Cerebellar cortex (tissue), 1 donor: ENCODE data around the gene NUP107.
A peak's percentile ranks its signal among the peaks of the same experiment; 100 is the strongest.
"Not testable (repeated sequence)": the region's sequence is repeated elsewhere in the genome, so short reads cannot be mapped to it uniquely, and the experiment has no call there.

ENCODE experiments used
- DNase-seq: peaks from one replicate; pipeline ENCODE4 v3.0.0-alpha.2; 2015; ENCODE audit warnings: low spot score

The NUP107 gene

DNA sequence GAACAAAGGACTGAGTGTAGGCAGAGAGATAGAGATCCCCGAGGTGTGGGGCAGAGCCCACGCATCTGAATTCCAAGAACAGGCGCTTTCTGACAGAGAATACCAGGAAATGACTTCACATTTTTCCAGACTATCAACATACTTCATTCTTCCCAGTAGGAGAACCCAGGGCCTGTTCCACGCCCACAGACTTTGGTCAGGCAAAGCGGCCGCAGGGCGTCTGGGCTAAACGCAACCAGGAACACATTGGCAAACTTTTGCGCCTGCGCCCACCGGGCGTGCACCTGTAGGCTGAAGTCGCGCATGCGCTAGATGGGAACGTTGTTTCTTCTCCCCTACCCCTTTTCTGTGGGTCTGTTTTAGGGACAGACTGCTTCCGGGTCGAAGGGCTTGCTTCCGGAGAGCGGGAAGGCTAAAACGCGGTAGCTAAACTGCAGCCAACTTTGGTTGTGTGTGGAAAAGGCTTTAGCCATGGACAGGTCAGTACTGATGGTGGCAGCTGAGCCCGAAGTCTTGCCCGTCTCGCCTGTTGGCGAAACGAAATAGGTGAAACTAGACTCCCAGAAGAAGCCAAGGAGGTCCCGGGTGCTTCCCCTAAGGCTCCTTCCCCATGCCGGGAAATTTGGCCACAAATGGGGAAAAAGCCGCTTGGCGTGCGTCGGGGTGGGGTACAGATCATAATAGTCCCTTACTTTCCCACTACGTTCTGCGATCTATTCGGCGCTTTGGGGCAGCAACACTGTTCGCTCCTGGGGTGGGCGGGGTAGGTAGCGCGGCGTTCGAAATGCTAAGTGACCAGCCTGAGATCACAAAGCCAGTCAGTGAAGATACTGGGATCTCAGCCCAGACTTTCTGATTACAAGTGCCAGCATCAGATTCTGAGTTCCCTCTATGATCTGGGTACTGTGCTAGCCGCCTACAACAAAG, at the start of gene NUP107:
Gene NUP107, plus strand, starts transcription at position 384 of the 927 bp plus-strand sequence. Its CDS starts 88 bp downstream, at position 472.
- peak; percentile 98 for DNase-seq

DNA sequence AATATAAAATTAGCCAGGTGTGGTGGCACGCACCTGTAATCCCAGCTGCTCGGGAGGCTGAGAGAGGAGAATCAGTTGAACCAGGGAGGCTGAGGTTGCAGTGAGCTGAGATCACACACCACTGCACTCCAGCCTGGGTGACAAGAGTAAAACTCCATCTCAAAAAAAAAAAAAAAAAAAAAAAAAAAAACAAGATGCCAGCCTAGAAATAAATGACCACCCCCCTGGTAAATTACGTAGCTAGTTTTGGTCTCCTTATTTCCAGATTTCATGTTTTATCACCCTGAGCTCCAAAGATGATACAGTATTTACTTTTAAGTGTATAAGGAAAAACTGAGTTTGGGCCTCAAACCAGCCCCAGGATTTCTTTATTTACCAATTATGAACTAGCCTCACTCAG, 49.3 kb upstream of the NUP107 start:
- DNase-seq: not testable (repeated sequence)

DNA sequence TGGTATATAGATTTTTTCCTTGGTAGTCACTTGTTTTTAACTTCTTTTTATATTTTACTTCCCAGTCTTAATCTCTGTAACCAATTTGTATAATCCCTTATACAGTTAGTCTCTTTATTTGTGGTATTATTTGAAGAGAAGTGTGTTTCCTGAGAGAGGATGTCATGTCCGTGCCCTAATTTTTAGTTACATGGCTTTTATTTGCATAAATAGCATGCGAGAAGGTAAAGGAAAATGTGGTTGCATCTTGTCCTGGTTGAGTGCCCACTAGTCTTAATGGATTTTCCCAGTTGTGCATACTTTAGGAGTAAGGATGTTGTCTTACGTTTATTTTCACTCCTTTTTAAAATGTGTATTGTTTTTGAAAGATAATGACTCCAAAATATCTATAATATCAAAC, 48.6 kb upstream of the NUP107 start:
- no peak for DNase-seq

DNA sequence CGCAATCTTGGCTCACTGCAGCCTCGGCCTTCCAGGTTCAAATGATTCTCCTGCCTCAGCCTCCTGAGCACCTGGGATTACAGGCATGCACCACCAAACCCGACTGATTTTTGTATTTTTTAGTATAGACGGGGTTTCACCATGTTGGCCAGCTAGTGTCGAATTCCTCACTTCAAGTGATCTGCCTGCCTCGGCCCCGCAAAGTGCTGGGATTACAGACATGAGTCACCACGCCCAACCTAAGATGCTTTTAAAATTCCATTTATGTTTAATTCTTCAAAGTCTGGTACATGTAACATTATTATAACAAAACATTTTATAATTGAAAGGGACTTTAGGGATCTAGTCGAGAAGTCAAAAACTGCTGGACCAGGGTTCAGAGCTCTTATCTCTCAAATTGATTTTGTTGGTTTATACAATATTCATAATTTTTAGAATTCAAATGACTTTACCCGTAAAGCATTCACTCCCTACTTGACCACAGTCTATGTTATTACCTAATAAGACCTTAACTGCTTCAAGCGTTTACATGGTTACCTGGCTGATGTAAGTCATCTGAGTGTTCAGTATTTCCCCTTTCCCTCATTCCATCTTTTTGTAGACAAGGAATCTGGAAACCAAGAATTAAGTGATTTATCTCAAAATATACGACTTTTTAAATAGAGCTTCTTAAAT, 47.9 kb upstream of the NUP107 start:
- no peak for DNase-seq

DNA sequence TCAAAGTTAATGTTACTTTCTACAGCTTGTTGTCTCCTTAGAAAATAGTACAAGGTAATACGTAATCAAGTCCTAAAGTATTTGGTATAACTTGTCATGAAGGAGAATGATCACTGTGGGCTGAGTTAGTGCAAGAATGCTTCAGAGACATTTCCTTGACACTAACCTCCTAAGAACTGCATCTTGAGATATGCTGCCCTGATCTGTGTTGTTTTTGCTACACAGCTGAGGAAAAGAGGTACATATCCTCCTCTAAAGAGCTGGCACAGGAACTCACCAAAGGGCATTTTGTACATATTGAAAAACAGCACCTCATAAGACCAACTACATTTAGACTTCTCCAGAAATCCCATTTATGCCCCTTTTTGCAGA, 47.4 kb upstream of the NUP107 start:
- no peak for DNase-seq

DNA sequence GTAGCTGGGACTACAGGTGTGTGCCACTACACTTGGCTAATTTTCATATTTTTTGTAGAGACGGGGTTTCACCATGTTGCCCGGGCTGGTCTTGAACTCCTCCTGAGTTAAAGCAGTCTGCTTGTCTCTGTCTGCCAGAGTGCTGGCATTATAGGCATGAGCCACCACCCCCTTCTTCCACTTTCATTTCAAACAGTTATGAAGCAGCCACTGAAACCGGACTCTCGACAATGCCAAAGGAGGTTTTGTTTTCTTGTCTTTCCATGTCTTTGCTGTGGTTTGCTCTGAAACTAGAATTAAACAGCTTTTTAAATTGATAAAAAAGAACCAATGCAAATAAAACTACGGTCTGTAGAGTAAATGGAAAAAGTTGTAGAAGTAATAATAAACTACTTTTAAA, 45.6 kb upstream of the NUP107 start:
- no peak for DNase-seq

DNA sequence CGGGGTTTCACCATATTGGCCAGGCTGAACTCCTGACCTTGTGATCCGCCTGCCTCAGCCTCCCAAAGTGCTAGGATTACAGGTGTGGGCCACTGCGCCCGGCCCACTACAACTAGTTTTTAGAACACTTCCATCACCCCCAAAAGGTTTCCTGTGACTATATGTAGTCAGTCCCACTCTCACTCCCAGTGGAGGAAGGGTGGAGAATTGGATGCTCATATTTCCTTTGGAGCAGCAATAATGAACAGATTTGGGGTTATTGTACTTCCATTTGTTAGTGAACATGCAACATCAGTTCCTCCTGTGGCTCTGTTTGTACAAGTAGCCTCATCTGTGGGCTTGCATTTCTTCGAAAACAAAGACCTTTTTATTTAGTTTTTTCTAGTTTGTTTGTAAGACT, 40.3 kb upstream of the NUP107 start:
- DNase-seq: no peak

DNA sequence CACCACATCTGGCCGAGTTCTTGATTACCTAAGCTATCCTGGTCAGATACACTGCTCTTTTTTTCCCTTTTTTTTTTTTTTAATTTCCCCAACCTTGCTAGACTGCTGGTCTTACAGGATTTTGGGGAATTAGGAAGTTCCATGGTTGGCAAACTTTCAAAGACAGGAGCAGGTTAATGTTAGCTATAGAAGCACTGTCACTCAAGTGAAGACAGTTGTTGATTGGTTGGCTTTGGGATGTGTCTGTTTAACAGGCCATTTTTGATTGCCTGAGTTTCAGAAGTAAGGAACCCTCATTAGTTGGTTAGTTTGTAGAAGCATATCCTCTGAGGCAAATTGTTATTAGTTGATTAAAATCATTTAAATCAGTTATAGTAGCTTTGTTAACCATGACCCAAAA, 39.3 kb upstream of the NUP107 start:
- DNase-seq: no peak

DNA sequence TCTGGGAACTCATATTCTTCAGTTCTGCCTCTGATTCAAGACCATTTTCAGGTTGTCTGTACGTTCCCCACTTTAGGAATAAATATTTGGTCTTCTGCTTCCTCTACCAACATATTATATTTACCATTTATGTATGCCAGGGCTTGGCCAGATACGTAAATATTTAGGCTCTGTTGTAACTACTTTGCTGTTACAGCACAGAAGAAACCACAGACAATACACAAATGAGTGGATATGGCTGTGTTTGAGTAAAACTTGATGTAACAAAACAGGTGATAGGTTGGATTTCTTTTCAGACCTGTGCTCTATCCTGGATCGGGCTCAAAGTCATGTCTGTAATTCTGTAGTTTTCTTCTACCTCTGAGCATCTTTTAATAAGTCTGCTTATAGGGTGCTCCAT, 38.6 kb upstream of the NUP107 start:
- DNase-seq: no peak

DNA sequence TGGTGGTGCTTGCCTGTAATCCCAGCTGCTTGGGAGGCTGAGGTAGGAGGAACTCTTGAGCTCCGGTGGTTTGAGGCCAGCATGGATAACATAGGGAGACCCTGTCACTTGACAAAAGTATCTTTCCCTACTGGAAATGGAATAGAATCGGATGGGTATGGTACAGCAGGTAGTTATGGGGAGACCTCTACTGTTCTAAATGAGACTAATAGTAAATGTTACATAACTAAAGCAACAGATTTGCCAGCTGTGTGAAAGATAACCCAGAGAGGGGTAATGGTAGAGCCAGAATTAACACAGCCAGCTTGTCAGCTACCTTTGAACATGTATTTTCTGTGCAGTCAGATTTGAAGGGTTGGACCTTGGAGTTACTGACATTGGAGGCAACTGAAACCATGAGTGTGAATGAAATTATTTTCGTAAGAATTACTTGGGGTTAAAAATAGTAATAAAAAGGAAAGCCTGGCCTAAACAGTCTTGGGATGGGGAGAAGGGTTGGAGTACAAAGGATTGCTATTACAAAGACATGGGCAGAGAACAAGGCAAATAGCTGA, 21.7 kb upstream of the NUP107 start:
- peak; percentile 12 for DNase-seq

DNA sequence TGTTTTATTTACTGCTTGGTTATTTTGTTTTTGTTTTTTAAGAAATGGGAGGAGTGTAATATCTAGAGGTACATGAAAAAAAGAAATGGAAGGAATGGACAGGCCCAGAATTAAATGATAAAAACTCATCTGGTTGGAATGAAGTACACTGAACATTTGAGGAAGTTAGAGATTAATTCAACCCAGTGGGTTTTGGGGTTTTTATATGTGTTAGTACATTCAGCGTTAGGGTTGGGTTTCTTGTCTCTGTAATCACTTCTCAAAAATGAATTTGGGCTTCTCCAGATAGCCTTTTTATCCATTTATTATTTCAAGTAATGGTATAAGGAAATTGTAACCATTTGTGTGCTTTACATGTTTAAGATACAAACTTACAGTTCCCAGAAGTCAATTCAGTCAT, 19.5 kb upstream of the NUP107 start:
- DNase-seq: no peak

DNA sequence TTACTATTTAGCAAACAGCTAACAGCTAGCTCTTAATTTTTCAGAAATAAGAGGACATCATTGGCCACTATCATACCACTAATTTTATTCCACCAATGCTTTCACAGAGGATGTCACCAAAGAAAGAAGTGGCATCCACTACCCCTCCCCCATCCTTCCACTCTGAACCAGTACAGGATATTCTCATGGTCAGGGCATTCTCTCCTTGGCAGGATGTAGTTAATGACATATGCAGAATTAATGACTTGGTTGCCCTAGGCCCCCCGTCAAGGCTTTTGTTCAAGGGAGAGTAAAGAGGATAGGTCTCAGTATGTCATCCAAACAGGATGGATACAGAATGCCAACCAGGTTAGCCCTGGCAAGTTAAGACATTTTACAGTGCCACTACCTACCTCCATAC, 18.9 kb upstream of the NUP107 start:
- no peak for DNase-seq

DNA sequence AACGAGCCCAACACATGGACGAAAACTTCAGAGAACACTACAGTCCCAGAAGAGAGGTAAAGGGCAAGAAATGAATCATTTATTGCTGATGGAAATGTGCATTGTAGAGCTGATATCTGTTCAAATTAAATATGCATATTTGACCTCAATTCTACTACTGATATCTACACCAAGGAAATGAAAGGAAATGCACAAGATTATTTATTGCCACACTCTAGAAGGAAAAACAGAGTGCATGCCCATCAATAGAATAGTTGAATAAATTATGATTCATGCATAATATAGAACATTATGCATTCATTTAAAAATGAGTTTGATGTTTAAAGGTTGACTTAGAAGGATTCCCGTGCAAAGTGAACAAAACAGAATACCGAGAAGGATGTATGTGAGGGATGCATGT, 15.6 kb upstream of the NUP107 start:
- DNase-seq: no peak

DNA sequence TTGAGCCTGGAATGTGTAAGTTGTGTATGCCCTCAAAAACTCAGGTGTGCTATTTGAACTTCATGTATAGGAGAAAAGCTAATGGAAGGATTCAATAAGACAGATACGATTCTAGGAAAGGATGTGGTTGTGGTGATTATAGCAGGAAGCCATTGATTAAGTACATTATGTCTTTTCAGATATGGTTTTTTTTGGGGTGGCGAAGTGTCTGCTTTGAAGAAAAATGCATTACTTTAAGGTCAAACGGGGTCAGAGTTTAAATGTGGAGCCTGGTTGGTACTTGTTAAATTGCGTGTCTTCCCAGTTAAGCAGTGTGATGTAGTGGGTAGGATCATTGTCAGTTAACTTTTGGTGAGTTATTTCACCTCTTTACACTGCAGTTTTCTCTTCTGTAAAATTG, 13.0 kb upstream of the NUP107 start:
- no peak for DNase-seq

DNA sequence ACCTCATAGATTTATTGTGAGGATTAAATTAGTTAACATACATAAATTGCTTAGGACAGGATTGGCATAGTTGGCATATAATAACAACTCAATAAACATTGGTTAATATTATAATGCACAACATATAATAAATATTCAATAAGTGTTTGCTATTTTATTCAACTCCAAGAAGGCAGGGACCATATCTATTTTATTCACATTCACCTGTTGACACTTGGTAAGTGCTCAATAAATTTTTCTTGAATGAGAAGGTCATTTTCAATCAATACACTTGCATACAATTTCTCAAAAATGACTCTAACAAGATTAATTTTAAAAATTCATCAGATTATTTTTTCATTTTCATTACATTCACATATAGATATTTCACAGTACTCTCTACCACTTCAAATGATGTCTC, 12.4 kb upstream of the NUP107 start:
- DNase-seq: no peak

DNA sequence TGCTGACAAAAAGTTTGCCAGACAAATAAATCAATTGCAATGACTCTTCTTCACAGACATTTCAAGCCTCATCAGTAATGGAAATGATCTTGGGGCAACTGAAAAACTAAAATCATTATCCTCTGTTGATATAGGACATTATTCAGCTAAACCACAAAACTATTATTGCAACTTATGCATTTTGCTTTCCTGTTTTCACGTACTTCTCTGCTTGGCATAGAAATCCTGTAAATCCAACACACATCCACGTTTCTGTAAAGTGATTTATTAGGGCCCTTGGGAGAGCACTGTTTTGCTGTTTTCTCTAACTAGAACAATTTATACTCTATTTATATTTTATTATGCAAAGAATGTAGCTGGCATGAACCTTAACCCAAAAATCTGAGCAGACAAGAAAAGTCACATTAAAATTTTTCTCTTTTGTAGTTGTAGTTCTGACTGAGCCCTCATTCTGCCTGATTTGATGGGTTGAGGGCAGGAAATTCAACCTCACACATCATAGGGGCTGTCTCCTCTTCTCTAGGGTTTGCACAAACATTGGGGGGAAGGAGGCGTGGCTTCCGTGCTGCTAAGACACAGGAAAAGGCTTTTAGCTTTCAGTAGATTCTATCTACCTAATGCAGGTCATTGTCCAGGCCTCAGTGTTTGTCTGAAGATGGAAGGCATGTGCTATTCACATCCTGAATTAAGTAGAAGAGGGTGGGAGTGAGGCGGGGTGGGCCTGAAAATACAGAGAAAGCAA, 11.5 kb upstream of the NUP107 start:
- DNase-seq: no peak

DNA sequence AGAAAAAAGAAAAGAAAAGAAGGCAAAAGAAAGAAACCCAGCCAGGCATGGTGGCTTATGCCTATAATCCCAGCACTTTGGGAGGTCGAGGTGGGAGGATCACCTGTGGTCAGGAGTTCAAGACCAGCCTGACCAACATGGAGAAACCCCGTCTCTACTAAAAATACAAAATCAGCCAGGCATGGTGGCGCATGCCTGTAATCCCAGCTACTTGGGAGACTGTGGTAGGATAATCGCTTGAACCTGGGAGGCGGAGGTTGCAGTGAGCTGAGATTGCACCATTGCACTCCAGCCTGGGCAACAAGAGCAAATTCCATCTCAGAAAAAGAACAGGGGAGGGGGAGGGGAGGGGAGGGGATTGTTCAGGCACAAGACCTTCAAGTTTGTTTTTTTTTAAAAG, 9.9 kb upstream of the NUP107 start:
- not testable (repeated sequence) for DNase-seq

DNA sequence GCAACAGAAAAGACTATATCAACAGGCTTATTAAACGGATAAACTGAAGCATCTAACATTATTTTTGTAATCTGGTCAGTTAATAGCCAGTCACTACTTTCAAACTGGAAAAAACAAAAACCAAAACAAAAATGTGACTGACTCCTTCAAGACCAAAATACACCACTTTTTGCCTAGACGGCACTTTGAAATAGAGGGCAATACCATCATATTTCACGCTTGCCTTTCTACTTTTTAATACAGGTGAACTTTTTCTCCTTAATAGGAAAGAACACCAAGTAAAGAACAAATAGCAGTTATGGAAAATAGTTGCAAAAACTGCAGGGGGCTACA, 550 bp upstream of the NUP107 start:
- no peak for DNase-seq

DNA sequence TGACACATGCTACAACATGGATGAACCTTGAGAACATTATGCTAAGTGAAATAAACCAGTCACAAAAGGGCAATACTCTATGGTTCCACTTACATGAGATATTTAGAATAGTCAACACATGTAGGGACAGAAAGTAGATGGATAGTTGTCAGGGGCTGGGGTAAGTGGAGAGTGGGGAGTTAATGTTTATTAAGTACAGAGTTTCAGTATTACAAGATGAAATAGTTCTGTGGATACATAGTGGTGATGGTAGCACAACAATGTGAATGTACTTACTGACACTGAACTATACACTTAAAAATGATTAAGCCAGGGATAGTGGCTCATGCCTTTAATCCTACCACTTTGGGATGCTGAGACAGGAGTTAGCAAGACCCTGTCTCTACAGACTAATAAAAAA, 8.7 kb downstream of the NUP107 start:
- no peak for DNase-seq

DNA sequence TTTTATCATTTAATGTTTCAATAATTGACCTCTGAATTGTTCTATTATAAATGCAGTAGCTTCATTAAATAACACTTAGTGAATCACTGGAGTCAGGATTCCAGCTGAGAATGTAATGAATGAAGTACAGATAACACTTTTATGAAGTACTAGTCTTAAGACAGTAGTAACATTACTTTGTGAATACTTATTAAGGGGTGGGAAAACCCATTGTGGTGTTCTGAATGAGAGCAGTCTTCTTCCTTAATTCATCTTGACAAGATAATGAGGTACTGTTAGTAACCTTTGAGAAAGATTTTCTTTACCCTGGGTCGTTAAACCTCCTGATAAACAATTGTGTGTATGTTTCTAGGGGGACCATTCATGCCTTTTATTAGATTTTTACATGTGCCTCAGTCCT, 12.7 kb downstream of the NUP107 start:
- DNase-seq: no peak

DNA sequence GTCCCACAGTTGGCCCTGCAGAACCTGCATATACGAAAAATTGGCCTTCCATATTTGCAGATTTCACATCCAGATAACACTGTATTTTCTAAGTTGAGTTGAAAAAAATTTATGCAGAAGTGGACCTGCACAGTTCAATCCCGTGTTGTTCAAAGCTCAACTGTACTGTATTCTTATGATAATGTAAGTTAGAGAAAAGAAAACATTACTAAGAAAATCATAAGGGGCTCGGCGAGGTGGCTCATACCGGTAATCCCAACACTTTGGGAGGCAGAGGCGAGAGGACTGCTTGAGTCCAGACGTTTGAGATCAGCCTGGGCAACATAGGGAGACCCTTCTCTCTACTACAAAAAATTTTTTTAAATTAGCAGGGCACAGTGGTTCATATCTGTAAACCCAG, 41.0 kb downstream of the NUP107 start:
- no peak for DNase-seq

DNA sequence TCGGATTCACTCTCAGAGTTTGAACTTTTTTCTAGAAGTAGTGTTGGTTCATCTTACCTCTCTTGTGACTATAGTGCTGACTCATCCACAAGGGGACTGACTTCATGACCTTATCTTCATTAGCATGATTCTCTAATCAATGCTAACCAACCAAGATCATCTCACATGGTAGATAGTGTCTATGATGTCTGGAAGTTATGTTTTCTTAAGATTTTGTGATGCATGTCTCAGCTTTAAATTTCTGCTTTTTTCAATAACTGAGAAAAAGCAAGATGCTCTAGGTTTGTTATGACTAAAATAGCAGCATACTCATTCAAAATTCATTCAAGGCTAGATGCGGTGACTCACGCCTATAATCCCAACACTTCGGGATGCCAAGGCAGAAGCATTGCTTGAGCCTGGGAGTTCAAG, 46.9 kb downstream of the NUP107 start:
- no peak for DNase-seq

DNA sequence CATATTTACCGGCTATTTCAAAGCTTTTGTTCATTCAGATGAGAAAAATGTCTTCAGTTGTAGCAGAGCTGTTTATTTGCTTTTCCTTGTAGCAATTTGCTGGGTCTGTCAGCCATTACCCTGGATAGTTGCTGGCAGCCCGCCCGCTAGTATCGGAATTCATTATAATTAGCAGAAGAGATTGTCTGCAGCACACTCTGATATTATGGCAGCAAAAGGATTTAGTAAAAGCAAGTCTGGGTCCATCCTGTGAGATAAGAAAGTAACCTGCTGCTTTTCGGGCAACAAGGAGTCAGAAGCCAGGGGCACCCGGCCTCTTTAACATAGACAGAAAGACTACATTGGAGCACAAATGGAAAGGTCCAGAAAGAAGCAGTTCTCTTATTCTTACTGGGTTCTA, 53.1 kb downstream of the NUP107 start:
- no peak for DNase-seq
